Measurements from ENCODE around the gene MAD2L2. TPM values are rescaled to one million over a fixed set of nuclear protein-coding genes. Genes with fewer than 3 reads are reported as not detected.

Gene MAD2L2
- total and polyA plus RNA-seq, 9 of the 15 experiments (the other 6 are each of a cell fraction or from before 2014, with no cell fraction given), result 12.4 to 286 (median 143) TPM

GRCh38 chr1:11671544-11672286 is 9.2 kb downstream of the MAD2L2 start (continued):
- peak in 1 of 2 experiments; percentile 87; a peak in 2 of 4 replicates for TF ChIP-seq ZMIZ1 (IDR thresholded peaks at IDR 0.05; ENCODE audit: low read depth in 2 of 2, low read length in 2 of 2)
- TF ChIP-seq ZNF324 (CRISPR knock-in tag; IDR thresholded peaks at IDR 0.05), result no peak
- peak; percentile 77; the same call in 1 of the 2 replicates for TF ChIP-seq CTBP1 (IDR thresholded peaks at IDR 0.05; ENCODE audit: borderline replicate concordance)
- TF ChIP-seq ZNF518B (CRISPR knock-in tag; IDR thresholded peaks at IDR 0.05), result no peak
- no peak for TF ChIP-seq EWSR1 (IDR thresholded peaks at IDR 0.05; ENCODE audit: borderline replicate concordance, low read depth, partially characterized antibody)
